MG63 (cell line): Measurements from ENCODE around the gene CHD1. TPM values are rescaled to one million over a fixed set of nuclear protein-coding genes. Genes with fewer than 3 reads are reported as not detected.

Experiments used
- DNase-seq: peaks from one replicate; pipeline ENCODE4 v3.0.0-alpha.2; 2020
- H3K27me3 ChIP-seq: fragments of 250-450 bp; sonication (Bioruptor Pico); 2 replicates; pipeline ENCODE4 v1.5.1; 2020; ENCODE audit warnings: mild to moderate bottlenecking, moderate library complexity
- H3K36me3 ChIP-seq: fragments of 250-450 bp; sonication (Bioruptor Pico); 2 replicates; pipeline ENCODE4 v1.5.1; 2020; ENCODE audit warnings: mild to moderate bottlenecking, moderate library complexity
- H3K4me3 ChIP-seq: fragments of 250-450 bp; sonication (Bioruptor Pico); 2 replicates; pipeline ENCODE4 v1.5.1; 2020; ENCODE audit warnings: mild to moderate bottlenecking, moderate library complexity
- H3K9me3 ChIP-seq: fragments of 250-450 bp; sonication (Bioruptor Pico); 2 replicates; pipeline ENCODE4 v1.5.1; 2020; ENCODE audit warnings: mild to moderate bottlenecking, moderate library complexity
- total RNA-seq: library from RNA; depleted of rRNA; stranded (reverse); fragments of >200 nt; shearing (Covaris generic); gene quantifications from 2 replicates; pipeline ENCODE4 v1.2.3, GENCODE V29; 2014; ENCODE audit warnings: low replicate concordance; rRNA removed

Gene CHD1
- total RNA-seq, 1 experiment from 2014 or later = 27.0 TPM

DNA sequence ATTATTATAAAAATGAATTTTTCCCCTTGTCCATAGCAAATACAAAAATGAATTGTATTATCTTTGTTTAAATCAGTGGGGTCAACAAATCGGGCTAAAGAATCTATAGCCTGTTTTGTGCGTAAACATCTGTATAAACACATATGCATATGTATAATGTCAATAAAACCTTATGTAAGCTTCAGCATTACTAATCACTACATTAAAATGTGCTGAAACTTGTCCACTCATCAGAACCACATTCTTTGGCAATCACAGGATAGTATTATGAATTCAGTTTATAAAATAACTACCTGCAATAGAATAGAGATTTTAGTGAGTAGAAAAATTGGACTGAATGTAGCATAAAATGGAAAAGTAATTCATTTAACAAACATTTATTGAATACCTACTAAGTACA lies 124.7 kb downstream of the CHD1 start:
- H3K9me3 ChIP-seq = peaks cover 28% of the 10 kb centered on the region
- H3K4me3 ChIP-seq = no peak overlapping the region
- no peak for DNase-seq
- no peaks in the 10 kb centered on the region for H3K27me3 ChIP-seq
- H3K36me3 ChIP-seq = no peaks in the 10 kb centered on the region

Other genes with a start within 250 kb of the CHD1 start
- 4.7 and 6.8 TPM in 2 replicates for gene RGMB, start 155.3 kb downstream of the CHD1 start, total RNA-seq